Osteocyte (in vitro differentiated cells): Measurements from ENCODE around the gene VPS13D. TPM values are rescaled to one million over a fixed set of nuclear protein-coding genes. Genes with fewer than 3 reads are reported as not detected.
"Not testable (repeated sequence)": the region's sequence is repeated elsewhere in the genome, so short reads cannot be mapped to it uniquely, and the experiment has no call there.

ENCODE experiments used
- DNase-seq: peaks from one replicate; pipeline ENCODE4 v3.0.0; 2021; ENCODE audit warnings: mixed read lengths; ENCODE audit not compliant: unreplicated experiment; ENCODE audit errors: extremely low spot score
- H3K27ac Mint-ChIP-seq: one replicate; pipeline ENCODE4 v1.8.0; 2021; ENCODE audit warnings: mild to moderate bottlenecking, mixed read lengths; ENCODE audit not compliant: unreplicated experiment
- H3K27me3 Mint-ChIP-seq: one replicate; pipeline ENCODE4 v1.8.0; 2021; ENCODE audit warnings: mixed read lengths; ENCODE audit not compliant: unreplicated experiment
- H3K36me3 Mint-ChIP-seq: one replicate; pipeline ENCODE4 v1.8.0; 2021; ENCODE audit warnings: mixed read lengths; ENCODE audit not compliant: unreplicated experiment
- H3K4me1 Mint-ChIP-seq: one replicate; pipeline ENCODE4 v1.8.0; 2021; ENCODE audit warnings: mixed read lengths; ENCODE audit not compliant: unreplicated experiment
- H3K4me3 Mint-ChIP-seq: one replicate; pipeline ENCODE4 v1.8.0; 2021; ENCODE audit warnings: mild to moderate bottlenecking, moderate library complexity, mixed read lengths; ENCODE audit not compliant: unreplicated experiment
- H3K9me3 Mint-ChIP-seq: one replicate; pipeline ENCODE4 v1.8.0; 2021; ENCODE audit warnings: mixed read lengths; ENCODE audit not compliant: unreplicated experiment
- CTCF ChIP-seq: fragments of 200-600 bp; sonication (generic); IDR thresholded peaks from 2 replicates; pipeline ENCODE4 v1.5.0; 2021; ENCODE audit warnings: antibody characterized with exemption, mild to moderate bottlenecking, moderate library complexity
- total RNA-seq: library from RNA; stranded (reverse); gene quantifications from 2 replicates; pipeline ENCODE4 v1.2.1, GENCODE V29; 2021

VPS13D gene
- total RNA-seq, 1 donor from 2014 or later: 41.1 TPM

DNA sequence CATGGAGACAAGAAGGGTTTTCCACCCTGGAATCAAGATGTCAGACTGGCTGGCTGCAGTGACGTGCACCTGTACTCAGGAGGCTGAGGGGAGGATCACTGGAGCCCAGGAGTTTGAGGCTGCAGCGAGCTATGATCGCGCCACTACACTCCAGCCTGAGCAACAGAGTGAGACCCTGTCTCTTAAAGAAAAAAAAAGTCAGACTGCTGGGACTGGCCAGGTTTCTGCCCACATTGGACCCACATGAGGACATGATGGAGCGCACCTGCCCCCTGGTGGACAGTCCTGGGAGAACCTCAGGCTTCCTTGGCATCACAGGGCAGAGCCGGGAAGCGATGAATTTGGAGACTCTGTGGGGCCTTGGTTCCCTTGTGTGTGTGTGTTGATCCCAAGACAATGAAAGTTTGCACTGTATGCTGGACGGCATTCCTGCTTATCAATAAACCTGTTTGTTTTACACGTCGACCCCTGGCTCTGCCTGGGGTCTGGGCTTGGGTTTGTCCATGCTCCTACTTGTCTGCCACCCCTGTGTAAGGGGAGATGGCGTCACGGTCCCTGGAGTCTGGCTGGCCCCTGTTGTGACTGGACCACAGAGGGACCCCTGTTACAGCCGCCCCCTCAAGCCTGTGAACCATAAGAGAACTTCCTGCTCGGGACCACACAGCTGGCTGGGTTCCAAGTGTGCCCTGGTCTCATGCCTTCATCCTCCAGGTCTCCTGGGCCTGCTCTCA lies 20.9 kb upstream of the VPS13D start:
- Mint-ChIP-seq H3K27me3 (peaks cover 23% of the 10 kb centered on the region), H3K4me1 (peaks cover 19% of the 10 kb centered on the region), H3K9me3 (no peaks in the 10 kb centered on the region), H3K27ac (no peak overlapping the region), H3K36me3 (peaks cover 2% of the 10 kb centered on the region), H3K4me3 (no peak overlapping the region)
- DNase-seq: peak; percentile 95
- peak; percentile 96 for TF ChIP-seq CTCF

DNA sequence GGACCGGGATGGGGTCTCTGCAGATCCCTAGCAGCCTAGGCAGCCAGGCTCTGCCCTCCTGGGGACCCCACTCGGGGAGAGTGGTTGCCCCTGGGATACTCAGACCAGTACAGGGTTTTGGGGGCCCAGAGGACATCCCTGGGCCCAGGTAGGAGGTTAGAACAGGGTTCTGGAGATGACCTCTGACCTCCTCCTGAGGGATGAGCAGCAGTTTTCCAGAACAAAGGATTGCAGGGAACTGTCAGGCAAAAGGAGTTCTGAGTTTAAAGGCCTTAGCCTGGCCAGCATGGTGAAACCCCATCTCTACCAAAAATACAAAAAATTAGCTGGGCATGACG lies 20.4 kb upstream of the VPS13D start:
- H3K27ac Mint-ChIP-seq: no peak overlapping the region
- no peak overlapping the region for H3K4me3 Mint-ChIP-seq
- H3K27me3 Mint-ChIP-seq: peaks cover 27% of the 10 kb centered on the region
- TF ChIP-seq CTCF: no peak
- no peak for DNase-seq
- no peaks in the 10 kb centered on the region for H3K9me3 Mint-ChIP-seq
- peaks cover 2% of the 10 kb centered on the region for H3K36me3 Mint-ChIP-seq
- peaks cover 14% of the 10 kb centered on the region for H3K4me1 Mint-ChIP-seq

DNA sequence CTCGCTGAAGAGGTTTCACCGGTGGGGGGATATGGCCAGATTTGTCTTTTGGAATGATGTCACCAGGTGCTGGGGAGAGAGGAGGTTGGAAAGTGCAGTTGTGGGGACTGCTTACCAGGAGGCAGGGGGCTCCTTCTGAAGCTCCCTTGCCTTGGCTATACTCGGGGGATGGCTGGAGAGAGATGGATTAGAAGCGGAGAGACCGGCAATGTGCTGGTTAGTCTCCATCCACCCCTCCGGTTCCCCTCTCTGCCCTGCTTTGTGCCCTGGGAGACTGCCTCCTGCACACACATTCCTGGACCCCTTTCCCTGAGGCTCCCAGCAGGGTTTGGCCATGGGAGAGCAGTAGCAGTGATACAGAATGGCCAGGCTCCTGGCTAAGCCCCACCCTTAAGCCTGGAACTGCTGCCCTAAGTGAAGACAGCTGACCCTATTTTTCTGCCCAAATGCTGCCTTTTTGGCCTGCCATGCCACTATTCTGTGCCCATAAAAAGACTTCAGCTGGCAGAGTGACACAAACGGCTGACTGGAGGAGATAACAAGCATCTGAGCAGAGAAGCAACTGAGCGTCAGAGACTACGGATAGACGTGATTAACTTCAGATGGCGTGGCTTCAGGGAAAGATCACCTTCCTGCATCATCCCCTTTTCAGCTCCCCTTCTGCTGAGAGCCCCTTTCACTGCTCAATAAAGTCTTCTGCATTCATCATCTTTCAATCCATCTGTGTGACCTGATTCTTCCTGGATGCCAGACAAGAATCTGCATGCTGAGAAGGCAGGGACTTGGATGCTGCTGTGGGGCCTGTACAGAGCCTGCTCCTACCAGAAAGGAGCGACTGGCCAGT lies 14.5 kb upstream of the VPS13D start:
- no peak overlapping the region for H3K27ac Mint-ChIP-seq
- H3K4me3 Mint-ChIP-seq: no peak overlapping the region
- no peaks in the 10 kb centered on the region for H3K36me3 Mint-ChIP-seq
- DNase-seq: no peak
- H3K27me3 Mint-ChIP-seq: peaks cover 58% of the 10 kb centered on the region
- H3K9me3 Mint-ChIP-seq: no peaks in the 10 kb centered on the region
- H3K4me1 Mint-ChIP-seq: no peaks in the 10 kb centered on the region
- no peak for TF ChIP-seq CTCF

DNA sequence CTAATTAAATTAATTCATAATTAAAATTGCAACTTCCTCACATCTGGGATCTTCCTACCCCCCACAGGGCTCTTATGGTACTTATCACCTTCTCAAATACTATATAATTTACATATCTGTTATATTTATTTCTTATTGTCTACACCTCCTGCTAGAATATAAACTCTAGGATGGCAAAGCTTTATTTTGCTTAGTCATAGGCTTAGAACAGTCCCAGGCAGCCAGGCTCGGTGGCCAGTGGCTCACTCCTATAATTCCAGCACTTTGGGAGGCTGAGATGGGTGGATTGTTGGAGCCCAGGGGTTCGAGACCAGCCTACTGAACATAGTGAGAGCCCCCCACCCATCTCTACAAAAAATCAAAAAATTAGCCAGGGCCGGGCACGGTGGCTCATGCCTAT lies 10.0 kb upstream of the VPS13D start:
- H3K4me1 Mint-ChIP-seq: no peaks in the 10 kb centered on the region
- peaks cover 53% of the 10 kb centered on the region for H3K27me3 Mint-ChIP-seq
- H3K4me3 Mint-ChIP-seq: no peak overlapping the region
- no peak overlapping the region for H3K27ac Mint-ChIP-seq
- H3K36me3 Mint-ChIP-seq: no peaks in the 10 kb centered on the region
- no peak for TF ChIP-seq CTCF
- no peak for DNase-seq
- H3K9me3 Mint-ChIP-seq: no peaks in the 10 kb centered on the region

DNA sequence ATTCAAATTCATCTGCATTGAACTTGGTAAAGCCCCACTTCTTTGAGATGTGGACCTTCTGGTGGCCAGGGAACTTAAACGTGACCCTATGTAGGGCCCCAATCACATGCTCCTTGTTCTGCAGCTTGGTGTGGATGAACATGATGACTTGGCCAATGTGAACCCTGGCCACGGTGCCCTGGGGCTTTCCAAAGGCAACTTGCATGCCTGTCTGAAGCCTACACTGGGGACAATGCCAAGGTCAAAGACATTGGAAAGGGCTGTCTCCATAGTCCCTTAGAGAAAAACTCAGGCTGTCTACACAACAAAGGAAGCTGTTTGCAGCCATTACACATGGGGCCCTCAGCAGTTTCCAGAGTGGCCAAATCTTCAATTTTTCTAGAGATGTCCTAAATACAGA lies 8.9 kb upstream of the VPS13D start:
- no peaks in the 10 kb centered on the region for H3K36me3 Mint-ChIP-seq
- no peak for TF ChIP-seq CTCF
- H3K4me1 Mint-ChIP-seq: no peaks in the 10 kb centered on the region
- no peaks in the 10 kb centered on the region for H3K9me3 Mint-ChIP-seq
- H3K27me3 Mint-ChIP-seq: peaks cover 44% of the 10 kb centered on the region
- no peak overlapping the region for H3K4me3 Mint-ChIP-seq
- no peak overlapping the region for H3K27ac Mint-ChIP-seq
- DNase-seq: no peak

DNA sequence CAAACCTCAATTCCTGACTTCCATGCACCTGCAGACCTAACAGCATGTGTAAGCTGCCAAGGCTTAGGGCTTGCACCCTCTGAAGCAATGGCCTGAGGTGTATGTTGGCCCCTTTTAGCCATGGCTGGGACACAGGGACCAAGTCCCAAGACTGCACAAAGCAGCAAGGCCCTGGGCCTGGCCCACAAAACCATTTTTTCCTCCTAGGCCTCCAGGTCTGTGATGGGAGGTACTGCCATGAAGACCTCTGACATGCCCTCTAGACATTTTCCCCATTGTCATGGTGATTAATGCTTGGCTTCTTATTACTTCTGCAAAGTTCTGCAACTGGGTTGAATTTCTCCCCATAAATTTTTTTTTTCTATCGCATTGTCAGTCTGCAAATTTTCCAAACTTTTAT lies 7.1 kb upstream of the VPS13D start:
- H3K9me3 Mint-ChIP-seq, H3K36me3 Mint-ChIP-seq, DNase-seq, H3K4me1 Mint-ChIP-seq, H3K27ac Mint-ChIP-seq, H3K4me3 Mint-ChIP-seq: not testable (repeated sequence)
- peaks cover 36% of the 10 kb centered on the region for H3K27me3 Mint-ChIP-seq

DNA sequence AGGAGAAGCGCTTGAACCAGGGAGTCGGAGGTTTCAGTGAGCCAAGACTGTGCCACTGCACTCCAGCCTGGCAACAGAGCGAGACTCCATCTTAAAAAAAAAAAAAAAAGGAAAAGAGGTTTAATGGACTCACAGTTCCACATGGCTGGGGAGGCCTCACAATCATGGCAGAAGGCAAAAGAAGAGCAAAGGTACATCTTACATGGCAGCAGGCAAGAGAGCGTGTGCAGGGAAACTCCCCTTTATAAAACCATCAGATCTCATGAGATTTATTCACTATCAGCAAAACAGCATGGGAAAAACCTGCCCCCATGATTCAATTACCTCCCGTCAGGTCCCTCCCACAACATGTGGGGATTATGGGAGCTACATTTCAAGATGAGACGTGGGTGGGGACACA lies 5.7 kb upstream of the VPS13D start:
- H3K4me1 Mint-ChIP-seq, DNase-seq, H3K36me3 Mint-ChIP-seq, H3K27ac Mint-ChIP-seq, H3K9me3 Mint-ChIP-seq, H3K4me3 Mint-ChIP-seq: not testable (repeated sequence)
- H3K27me3 Mint-ChIP-seq: peaks cover 35% of the 10 kb centered on the region
